ENCODE results near the gene ANKRD27. TPM values are rescaled to one million over a fixed set of nuclear protein-coding genes. Genes with fewer than 3 reads are reported as not detected.
A peak's percentile ranks its signal among the peaks of the same experiment; 100 is the strongest.
"Not testable (repeated sequence)": the region's sequence is repeated elsewhere in the genome, so short reads cannot be mapped to it uniquely, and the experiment has no call there.

The ANKRD27 gene
- total RNA-seq, 4 donors from 2014 or later = 14.7 to 44.3 (median 34.6) TPM

GRCh38 chr19:32658527-32658926 is 16.5 kb downstream of the ANKRD27 start:
- Histone ChIP-seq H3K9me3 (no peaks in the 10 kb centered on the region), H3K4me1 (peaks cover 0 to 10% (median under 1%) of the 10 kb centered on the region in 4 donors), H3K36me3 (peaks cover 0 to 14% (median 5%) of the 10 kb centered on the region in 4 donors), H3K27ac (no peak overlapping the region), H3K4me3 (no peak overlapping the region), H3K27me3 (no peaks in the 10 kb centered on the region)
- intact Hi-C loops (cut with DNase I; ENCODE audit: low total_unique reads) = no loop called here
- no peak for DNase-seq
- in situ Hi-C loops (cut with MboI; ENCODE audit: low pct_ligation_motif_present in 1 of 4, low pct_unique_long_range_greater_than_20kb in 1 of 4, low sequenced_read_pairs in 3 of 4) = no loop called here
- WGBS, 2 donors (ENCODE audit: low coverage in 1 of 2) = 92% methylated on average over 10 of the region's 10 CpGs; no CpG with 5 or more reads in 1 of the 2 donors
- TF ChIP-seq POLR2AphosphoS5 (IDR thresholded peaks at IDR 0.05) = no peak
- no peak for TF ChIP-seq POLR2A (IDR thresholded peaks at IDR 0.05)
- no peak for TF ChIP-seq CTCF (IDR thresholded peaks at IDR 0.05)
- TF ChIP-seq EP300 (IDR thresholded peaks at IDR 0.05; ENCODE audit: low read depth) = no peak

- H3K4me3 ChIP-seq = no peak overlapping the region
- DNase-seq = no peak
- TF ChIP-seq POLR2AphosphoS5 (IDR thresholded peaks at IDR 0.05) = no peak
- TF ChIP-seq CTCF (IDR thresholded peaks at IDR 0.05) = no peak
- in situ Hi-C loops (cut with MboI; ENCODE audit: low pct_ligation_motif_present in 1 of 4, low pct_unique_long_range_greater_than_20kb in 1 of 4, low sequenced_read_pairs in 3 of 4) (no loop called here), intact Hi-C loops (cut with DNase I; ENCODE audit: low total_unique reads) (no loop called here)
- H3K36me3 ChIP-seq = peaks cover 0 to 14% (median 5%) of the 10 kb centered on the region in 4 donors
- WGBS, 2 donors (ENCODE audit: low coverage in 1 of 2) = 89 to 100% methylated on average over 3 to 10 of the region's 10 CpGs
- H3K9me3 ChIP-seq = no peaks in the 10 kb centered on the region
- peaks cover 0 to 14% (median 3%) of the 10 kb centered on the region in 4 donors for H3K4me1 ChIP-seq
- H3K27me3 ChIP-seq = no peaks in the 10 kb centered on the region
- no peak overlapping the region for H3K27ac ChIP-seq
Measured at GRCh38 chr19:32658075-32658474, 16.9 kb downstream of the ANKRD27 start.

GRCh38 chr19:32656379-32656778 is 18.6 kb downstream of the ANKRD27 start:
- H3K27me3 ChIP-seq; DNase-seq; in situ Hi-C loops (cut with MboI; ENCODE audit: low pct_ligation_motif_present in 1 of 4, low pct_unique_long_range_greater_than_20kb in 1 of 4, low sequenced_read_pairs in 3 of 4); H3K9me3 ChIP-seq; H3K27ac ChIP-seq; intact Hi-C loops (cut with DNase I; ENCODE audit: low total_unique reads); H3K4me3 ChIP-seq: not testable (repeated sequence)
- H3K36me3 ChIP-seq = peaks cover 0 to 14% (median 5%) of the 10 kb centered on the region in 4 donors
- peaks cover 9 to 29% (median 15%) of the 10 kb centered on the region in 4 donors for H3K4me1 ChIP-seq
- 97 to 100% methylated on average over 1 to 8 of the region's 8 CpGs for WGBS, 2 donors (ENCODE audit: low coverage in 1 of 2)

- 62% methylated on average over 14 of the region's 15 CpGs; no CpG with 5 or more reads in 1 of the 2 donors for WGBS, 2 donors (ENCODE audit: low coverage in 1 of 2)
- Histone ChIP-seq H3K27ac (peak overlapping the region; percentile 37 to 64 (median 56)), H3K4me1 (peaks cover 9 to 29% (median 15%) of the 10 kb centered on the region in 4 donors), H3K4me3 (no peak overlapping the region), H3K9me3 (no peaks in the 10 kb centered on the region), H3K36me3 (peaks cover 0 to 23% (median 7%) of the 10 kb centered on the region in 4 donors), H3K27me3 (no peaks in the 10 kb centered on the region)
- in situ Hi-C loops (cut with MboI; ENCODE audit: low pct_ligation_motif_present in 1 of 4, low pct_unique_long_range_greater_than_20kb in 1 of 4, low sequenced_read_pairs in 3 of 4) = no loop called here
- TF ChIP-seq CTCF (IDR thresholded peaks at IDR 0.05) = no peak
- no peak for TF ChIP-seq POLR2AphosphoS5 (IDR thresholded peaks at IDR 0.05)
- no peak for TF ChIP-seq EP300 (IDR thresholded peaks at IDR 0.05; ENCODE audit: low read depth)
- no peak for TF ChIP-seq POLR2A (IDR thresholded peaks at IDR 0.05)
- DNase-seq = no peak
- intact Hi-C loops (cut with DNase I; ENCODE audit: low total_unique reads) = no loop called here
Measured at GRCh38 chr19:32653599-32653915, 21.4 kb downstream of the ANKRD27 start.
